ENCODE data around the gene SLC39A2. TPM values are rescaled to one million over a fixed set of nuclear protein-coding genes. Genes with fewer than 3 reads are reported as not detected.
"Not testable (repeated sequence)": the region's sequence is repeated elsewhere in the genome, so short reads cannot be mapped to it uniquely, and the experiment has no call there.

Gene SLC39A2
- total RNA-seq, 4 donors from 2014 or later, result 1.0 to 1.1 TPM; not detected in 2

DNA sequence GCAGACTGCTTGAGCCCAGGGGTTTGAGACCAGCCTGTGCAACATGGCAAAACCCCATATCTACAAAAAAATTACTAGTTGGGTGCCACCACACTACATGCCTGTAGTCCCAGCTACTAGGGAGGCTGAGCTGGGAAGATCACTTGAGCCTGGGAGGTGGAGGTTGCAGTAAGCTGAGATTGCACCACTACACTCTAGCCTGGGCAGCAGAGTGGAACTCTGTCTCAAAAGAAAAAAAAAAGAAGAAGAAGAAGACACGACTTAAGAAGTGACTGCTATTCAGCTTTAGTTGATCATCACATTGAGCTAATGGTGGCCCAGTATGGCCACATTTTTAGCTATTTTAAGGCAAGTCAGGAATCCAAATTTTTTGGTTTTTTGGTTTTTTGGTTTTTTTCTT, 18.2 kb upstream of the SLC39A2 start:
- Histone ChIP-seq H3K27ac (no peak overlapping the region), H3K27me3 (no peaks in the 10 kb centered on the region), H3K9me3 (no peaks in the 10 kb centered on the region), H3K36me3 (no peaks in the 10 kb centered on the region), H3K4me1 (no peaks in the 10 kb centered on the region), H3K4me3 (no peak overlapping the region)
- no peak for DNase-seq
- TF ChIP-seq, protein P1, sequence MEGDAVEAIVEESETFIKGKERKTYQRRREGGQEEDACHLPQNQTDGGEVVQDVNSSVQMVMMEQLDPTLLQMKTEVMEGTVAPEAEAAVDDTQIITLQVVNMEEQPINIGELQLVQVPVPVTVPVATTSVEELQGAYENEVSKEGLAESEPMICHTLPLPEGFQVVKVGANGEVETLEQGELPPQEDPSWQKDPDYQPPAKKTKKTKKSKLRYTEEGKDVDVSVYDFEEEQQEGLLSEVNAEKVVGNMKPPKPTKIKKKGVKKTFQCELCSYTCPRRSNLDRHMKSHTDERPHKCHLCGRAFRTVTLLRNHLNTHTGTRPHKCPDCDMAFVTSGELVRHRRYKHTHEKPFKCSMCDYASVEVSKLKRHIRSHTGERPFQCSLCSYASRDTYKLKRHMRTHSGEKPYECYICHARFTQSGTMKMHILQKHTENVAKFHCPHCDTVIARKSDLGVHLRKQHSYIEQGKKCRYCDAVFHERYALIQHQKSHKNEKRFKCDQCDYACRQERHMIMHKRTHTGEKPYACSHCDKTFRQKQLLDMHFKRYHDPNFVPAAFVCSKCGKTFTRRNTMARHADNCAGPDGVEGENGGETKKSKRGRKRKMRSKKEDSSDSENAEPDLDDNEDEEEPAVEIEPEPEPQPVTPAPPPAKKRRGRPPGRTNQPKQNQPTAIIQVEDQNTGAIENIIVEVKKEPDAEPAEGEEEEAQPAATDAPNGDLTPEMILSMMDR (IDR thresholded peaks at IDR 0.05), result no peak
- no peak for TF ChIP-seq POLR2A (IDR thresholded peaks at IDR 0.05)

DNA sequence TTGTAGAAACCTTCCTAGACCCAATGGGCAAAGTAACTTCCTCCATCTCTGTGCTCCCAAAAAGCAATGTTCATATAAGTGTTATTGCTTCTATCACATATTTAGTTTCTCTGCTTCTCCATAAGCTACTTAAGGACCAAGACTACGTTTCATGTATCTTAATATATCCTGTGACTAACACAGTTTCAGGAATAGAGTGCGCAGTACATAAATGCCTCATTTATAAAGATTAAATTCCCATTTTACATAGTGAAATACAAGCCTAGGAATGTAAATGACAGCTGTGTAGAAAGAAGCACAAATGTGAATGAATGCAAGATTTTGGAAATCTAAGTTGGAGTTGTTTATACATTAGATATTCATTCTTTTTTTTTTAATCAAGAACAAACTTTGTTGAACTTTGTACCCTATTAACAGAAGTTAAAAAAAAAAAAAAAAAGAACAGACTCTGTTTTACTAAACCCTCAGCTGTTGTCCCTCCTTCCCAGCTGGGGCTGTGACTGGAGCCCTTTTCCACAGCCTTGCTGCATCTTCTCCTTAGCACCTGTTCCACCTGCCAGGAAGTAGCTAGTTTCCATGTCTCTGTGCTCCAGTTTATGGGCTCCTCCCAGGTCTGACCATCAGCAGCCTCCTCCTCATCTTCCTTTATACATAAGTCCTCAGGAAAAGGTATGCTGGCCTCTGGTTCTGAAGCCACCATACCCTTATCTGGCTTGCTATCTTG, 16.3 kb upstream of the SLC39A2 start:
- no peak for TF ChIP-seq POLR2A (IDR thresholded peaks at IDR 0.05)
- TF ChIP-seq, protein P1 (IDR thresholded peaks at IDR 0.05), result no peak
- DNase-seq, result no peak
- no peaks in the 10 kb centered on the region for H3K36me3 ChIP-seq

DNA sequence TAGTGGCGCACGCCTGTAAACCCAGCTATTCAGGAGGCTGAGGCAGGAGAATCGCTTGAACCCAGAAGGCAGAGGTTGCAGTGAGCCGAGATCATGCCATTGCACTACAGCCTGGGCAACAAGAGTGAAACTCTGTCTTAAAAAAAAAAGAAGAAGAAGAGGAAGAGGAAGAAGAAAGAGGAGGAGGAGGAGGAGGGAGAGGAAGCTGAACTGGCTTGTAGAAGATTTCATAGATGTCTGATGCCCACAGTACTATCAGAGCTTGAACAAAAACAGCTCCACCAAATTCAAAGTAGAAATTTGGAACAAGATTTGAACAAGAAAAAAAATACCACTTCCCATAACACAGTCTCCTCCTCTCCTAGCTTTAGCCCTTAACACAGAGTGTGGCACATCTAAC, 13.4 kb upstream of the SLC39A2 start:
- not testable (repeated sequence) for DNase-seq, H3K27ac ChIP-seq, H3K9me3 ChIP-seq, H3K4me3 ChIP-seq, H3K27me3 ChIP-seq, H3K36me3 ChIP-seq
- H3K4me1 ChIP-seq, result peaks cover 0 to 10% (median 2%) of the 10 kb centered on the region in 4 donors

More for the DNA sequence above, 16.3 kb upstream of the SLC39A2 start:
- Histone ChIP-seq H3K27ac (no peak overlapping the region), H3K27me3 (no peaks in the 10 kb centered on the region), H3K4me3 (no peak overlapping the region), H3K9me3 (no peaks in the 10 kb centered on the region), H3K4me1 (no peaks in the 10 kb centered on the region)

DNA sequence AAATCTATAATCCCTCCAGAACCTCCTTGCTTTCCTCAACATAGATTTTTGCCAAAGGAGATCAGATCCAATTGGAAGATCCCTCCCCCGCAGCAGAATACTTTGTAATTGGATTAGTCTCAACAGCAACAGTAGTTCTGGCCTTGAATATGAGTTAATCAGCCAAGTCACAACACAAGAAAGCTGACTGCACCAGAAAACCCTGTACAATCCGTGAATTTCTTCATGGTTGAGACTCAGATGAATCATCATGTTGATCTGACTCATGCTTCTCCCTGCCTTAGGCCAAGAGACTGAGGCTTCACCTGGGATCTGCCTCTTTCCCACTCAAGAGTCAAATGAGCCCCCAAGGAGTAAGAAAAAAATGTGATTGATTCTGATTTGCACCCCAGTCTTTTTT, 12.3 kb upstream of the SLC39A2 start:
- Histone ChIP-seq H3K36me3 (peaks cover 0 to under 1% (median 0%) of the 10 kb centered on the region in 3 donors), H3K4me1 (peaks cover 0 to 22% (median 10%) of the 10 kb centered on the region in 4 donors), H3K27me3 (no peaks in the 10 kb centered on the region), H3K4me3 (no peak overlapping the region), H3K27ac (no peak overlapping the region), H3K9me3 (no peaks in the 10 kb centered on the region)
- no peak for DNase-seq
- TF ChIP-seq POLR2A (IDR thresholded peaks at IDR 0.05), result no peak
- TF ChIP-seq, protein P1 (IDR thresholded peaks at IDR 0.05), result no peak

DNA sequence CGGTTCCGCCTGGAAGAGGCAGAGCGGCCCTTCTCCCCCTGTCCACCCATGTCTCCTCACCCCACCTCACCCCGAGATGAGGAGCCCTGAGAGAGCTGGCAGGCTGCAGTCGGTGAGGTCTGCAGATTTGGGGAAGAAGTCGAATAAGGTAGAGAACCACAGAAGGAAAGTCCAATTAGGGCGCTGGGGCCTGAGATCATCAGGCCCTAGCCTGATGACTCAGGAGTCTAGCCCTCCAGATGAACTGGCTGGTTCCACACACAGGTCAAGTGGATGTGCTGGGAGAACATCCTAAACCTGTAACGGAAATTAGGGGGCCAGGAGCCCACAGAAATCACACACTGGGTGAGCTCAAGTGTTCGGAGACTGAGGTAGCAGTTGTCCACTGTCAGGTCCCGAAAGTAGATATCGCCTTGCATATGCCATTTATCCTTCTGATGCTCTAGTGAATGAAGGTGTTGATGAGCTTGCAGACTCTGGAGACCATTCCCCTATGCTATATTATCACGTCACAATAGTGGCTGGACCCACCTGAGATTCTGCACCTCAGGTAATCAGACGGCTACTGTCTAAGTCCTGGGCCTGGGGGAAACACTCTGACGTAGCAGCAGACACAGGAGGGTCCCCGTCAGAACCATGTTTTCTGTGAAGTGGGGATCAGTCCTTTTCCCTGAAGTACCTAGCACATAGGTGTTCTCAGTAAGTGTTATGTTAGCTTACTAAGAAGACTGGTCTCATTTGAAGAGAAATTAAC, 10.2 kb upstream of the SLC39A2 start:
- DNase-seq, result no peak
- Histone ChIP-seq H3K27ac (peak overlapping the region; percentile 66 to 90 (median 81)), H3K36me3 (peaks cover 0 to 22% (median 0%) of the 10 kb centered on the region in 3 donors), H3K4me3 (peak overlapping the region; percentile 69 to 98 (median 82)), H3K27me3 (no peaks in the 10 kb centered on the region), H3K9me3 (no peaks in the 10 kb centered on the region), H3K4me1 (peaks cover 0 to 27% (median 10%) of the 10 kb centered on the region in 4 donors)
- no peak for TF ChIP-seq POLR2A (IDR thresholded peaks at IDR 0.05)
- TF ChIP-seq, protein P1 (IDR thresholded peaks at IDR 0.05), result no peak

DNA sequence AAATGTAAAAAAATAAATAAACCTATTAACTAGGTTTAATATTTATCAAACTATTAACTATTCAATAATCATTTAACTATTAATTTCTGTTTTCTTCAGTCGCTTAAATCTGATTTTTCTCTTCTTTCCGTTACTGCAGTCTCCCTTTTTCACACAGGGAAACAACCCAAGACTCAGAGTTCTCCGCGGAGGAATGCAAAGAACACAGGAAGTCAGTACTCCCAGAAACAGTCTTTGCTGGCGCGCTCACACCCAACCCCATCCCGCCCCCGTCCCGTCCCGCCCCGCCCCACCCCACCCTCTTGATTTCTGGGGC, 9.7 kb upstream of the SLC39A2 start:
- no peak for DNase-seq
- peak overlapping the region; percentile 69 to 98 (median 82) for H3K4me3 ChIP-seq
- peaks cover 0 to 27% (median 10%) of the 10 kb centered on the region in 4 donors for H3K4me1 ChIP-seq
- H3K36me3 ChIP-seq, result peaks cover 0 to 27% (median 0%) of the 10 kb centered on the region in 3 donors
- no peaks in the 10 kb centered on the region for H3K27me3 ChIP-seq
- H3K9me3 ChIP-seq, result no peaks in the 10 kb centered on the region
- H3K27ac ChIP-seq, result peak overlapping the region; percentile 66 to 90 (median 81)
- TF ChIP-seq, protein P1 (IDR thresholded peaks at IDR 0.05), result no peak
- no peak for TF ChIP-seq POLR2A (IDR thresholded peaks at IDR 0.05)
